ENCODE results near the gene YJU2. TPM values are rescaled to one million over a fixed set of nuclear protein-coding genes. Genes with fewer than 3 reads are reported as not detected.

YJU2 gene
- total RNA-seq, 1 experiment from 2014 or later = 26.5 TPM

DNA sequence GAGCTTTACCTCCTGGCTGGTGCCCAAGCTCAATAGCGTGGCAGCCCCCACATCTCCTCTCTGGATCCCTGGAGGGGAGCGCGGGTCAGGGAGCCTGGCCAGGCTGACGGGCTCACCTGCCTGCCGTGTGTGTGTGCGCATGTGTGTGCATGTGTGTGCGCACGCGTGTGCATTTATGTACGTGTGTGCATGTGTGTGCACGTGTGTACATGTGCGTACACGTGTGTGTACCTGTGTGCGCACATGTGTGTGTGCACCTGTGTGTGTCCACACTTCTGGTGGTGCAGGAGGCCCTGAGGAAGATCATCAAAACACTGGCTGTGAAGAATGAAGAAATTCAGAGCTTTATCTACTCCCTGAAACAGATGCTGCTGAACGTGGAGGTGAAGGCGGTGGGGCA is 58.8 kb downstream of the YJU2 start (continued):
- TF ChIP-seq IRF2 (CRISPR knock-in tag; IDR thresholded peaks at IDR 0.05; ENCODE audit: borderline replicate concordance, low read depth) (no peak), EMX1 (CRISPR knock-in tag; IDR thresholded peaks at IDR 0.05) (no peak), ATF2 (CRISPR knock-in tag; IDR thresholded peaks at IDR 0.05; ENCODE audit: borderline replicate concordance, low read depth) (no peak), ZNF232 (CRISPR knock-in tag; IDR thresholded peaks at IDR 0.05) (no peak), NFYB (CRISPR knock-in tag; conservative IDR thresholded peaks at IDR 0.05; ENCODE audit: low read depth) (no peak), PRDM15 (CRISPR knock-in tag; IDR thresholded peaks at IDR 0.05) (no peak), ZNF263 (CRISPR knock-in tag; IDR thresholded peaks at IDR 0.05; ENCODE audit: low read depth) (no peak), KAT7 (CRISPR knock-in tag; IDR thresholded peaks at IDR 0.05; ENCODE audit: borderline replicate concordance) (no peak), NFATC4 (CRISPR knock-in tag; IDR thresholded peaks at IDR 0.05) (no peak), TCF7 (CRISPR knock-in tag; IDR thresholded peaks at IDR 0.05; ENCODE audit: low read depth) (no peak), ZSCAN18 (CRISPR knock-in tag; IDR thresholded peaks at IDR 0.05) (no peak), CREM (CRISPR knock-in tag; IDR thresholded peaks at IDR 0.05) (no peak)

DNA sequence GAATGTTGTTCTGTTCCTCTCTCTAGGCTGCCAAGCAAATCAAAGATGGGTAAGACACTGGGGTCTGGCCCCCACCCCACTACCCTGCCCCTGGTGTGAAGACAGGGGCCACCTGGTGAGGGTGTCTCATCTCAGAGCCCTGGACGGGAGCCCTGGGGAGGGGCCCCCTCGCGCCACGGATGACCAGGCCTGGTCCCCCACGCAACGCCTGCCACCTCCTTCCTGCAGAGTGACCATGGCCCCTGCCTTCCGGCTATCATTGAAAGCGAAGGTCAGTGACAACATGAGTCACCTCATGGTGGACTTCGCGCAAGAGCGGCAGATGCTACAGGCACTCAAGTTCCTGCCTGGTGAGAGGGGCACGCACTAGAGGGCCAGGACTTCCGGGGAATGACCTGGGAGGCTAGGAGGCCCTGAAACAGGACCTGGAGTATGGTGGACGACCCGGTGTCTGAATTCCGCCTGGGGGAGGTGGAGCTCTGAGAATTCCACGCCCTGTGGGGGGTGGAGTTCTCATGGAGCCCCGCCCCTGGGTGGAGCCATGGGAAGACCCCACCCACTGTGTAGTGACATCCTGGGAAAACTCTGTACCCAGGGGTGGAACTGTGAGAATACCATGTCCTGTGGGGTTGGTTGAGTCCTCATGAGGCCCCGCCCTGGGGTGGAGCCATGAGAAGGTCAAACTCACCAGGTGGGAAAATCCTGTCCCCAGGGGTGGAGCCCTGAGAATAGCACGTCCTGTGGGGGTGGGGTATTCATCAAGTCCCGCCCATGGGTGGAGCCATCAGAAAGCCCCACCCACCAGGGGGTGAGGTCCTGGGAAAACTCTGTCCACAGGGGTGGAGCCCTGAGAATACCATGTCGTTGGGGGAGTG is 63.6 kb downstream of the YJU2 start:
- peaks cover 54% of the 10 kb centered on the region for H3K36me3 Mint-ChIP-seq
- no peaks in the 10 kb centered on the region for H3K27me3 Mint-ChIP-seq (ENCODE audit: low read depth)
- H3K27ac Mint-ChIP-seq = no peak overlapping the region
- POLR2A ChIA-PET = interaction anchor here (0.6 kb wide), 1 partner anchor 10 kb away, joined by 3 read pairs; no protein-coding TSS in a partner anchor
- CTCF ChIA-PET = interaction anchor here (0.6 to 1.0 kb wide), 3 partner anchors 33 to 102 kb away, joined by 3 to 9 read pairs (median 3); no protein-coding TSS in a partner anchor
- TF ChIP-seq NR1H2 (CRISPR knock-in tag; IDR thresholded peaks at IDR 0.05) (no peak), CREM (CRISPR knock-in tag; IDR thresholded peaks at IDR 0.05) (no peak), TCF7 (CRISPR knock-in tag; IDR thresholded peaks at IDR 0.05; ENCODE audit: low read depth) (no peak), GABPB1 (CRISPR knock-in tag; IDR thresholded peaks at IDR 0.05) (peak; percentile 67)
- no peaks in the 10 kb centered on the region for H3K9me3 Mint-ChIP-seq
- H3K4me3 Mint-ChIP-seq = no peak overlapping the region
- peak; percentile 90 for ATAC-seq
- DNase-seq (ENCODE audit: low spot score) = peak; percentile 79
- H3K4me1 Mint-ChIP-seq = no peaks in the 10 kb centered on the region

DNA sequence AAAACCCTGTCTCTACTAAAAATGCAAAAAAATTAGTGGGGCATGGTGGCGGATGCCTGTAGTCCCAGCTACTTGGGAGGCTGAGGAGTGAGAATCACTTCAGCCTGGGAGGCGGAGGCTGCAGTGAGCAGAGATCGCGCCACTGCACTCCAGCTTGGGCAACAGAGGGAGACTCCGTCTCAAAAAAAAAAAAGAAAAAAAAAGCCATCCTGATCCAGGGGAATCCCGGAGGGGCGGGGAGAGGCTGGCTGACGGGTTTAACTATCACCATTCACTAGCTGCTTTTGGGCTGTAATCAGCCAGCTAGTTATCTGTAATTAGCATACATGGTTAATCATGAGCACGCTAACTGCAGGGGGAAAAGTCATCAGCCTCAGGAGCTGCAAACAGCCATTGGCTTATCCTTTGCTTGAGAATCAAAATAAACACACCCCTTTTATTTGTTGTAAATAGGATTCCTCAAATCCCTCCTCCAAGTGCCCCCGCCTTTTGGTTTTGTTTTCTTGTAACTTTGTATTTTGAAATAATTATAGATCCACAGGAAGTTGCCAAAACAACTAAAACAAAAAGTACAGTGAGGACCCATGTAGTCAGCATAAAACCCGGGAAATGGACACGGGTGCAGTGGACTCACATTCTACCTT is 67.1 kb downstream of the YJU2 start:
- H3K27ac Mint-ChIP-seq = no peak overlapping the region
- no peak for DNase-seq (ENCODE audit: low spot score)
- no peaks in the 10 kb centered on the region; the same call in 1 of the 2 replicates for H3K27me3 Mint-ChIP-seq (ENCODE audit: low read depth)
- ChIA-PET POLR2A (interaction anchor here (0.6 to 1.6 kb wide), 3 partner anchors 29 to 51 kb away, joined by 3 to 6 read pairs (median 3); no protein-coding TSS in a partner anchor), CTCF (interaction anchor here (0.6 to 1.7 kb wide), 2 partner anchors 47 to 550 kb away, joined by 3 read pairs; no protein-coding TSS in a partner anchor)
- H3K9me3 Mint-ChIP-seq = peaks cover 11% of the 10 kb centered on the region
- peaks cover 53% of the 10 kb centered on the region for H3K36me3 Mint-ChIP-seq
- no peak for ATAC-seq
- no peak overlapping the region for H3K4me3 Mint-ChIP-seq
- no peaks in the 10 kb centered on the region for H3K4me1 Mint-ChIP-seq
- TF ChIP-seq ZNF138 (CRISPR knock-in tag; conservative IDR thresholded peaks at IDR 0.05) (no peak), ZBTB43 (CRISPR knock-in tag; IDR thresholded peaks at IDR 0.05) (no peak), CREB1 (CRISPR knock-in tag; IDR thresholded peaks at IDR 0.05) (no peak), FOXJ3 (CRISPR knock-in tag; IDR thresholded peaks at IDR 0.05; ENCODE audit: borderline replicate concordance) (no peak), MYBL2 (CRISPR knock-in tag; IDR thresholded peaks at IDR 0.05) (no peak), PREB (CRISPR knock-in tag; IDR thresholded peaks at IDR 0.05; ENCODE audit: borderline replicate concordance) (no peak), NR1H2 (CRISPR knock-in tag; IDR thresholded peaks at IDR 0.05) (no peak), ERG (CRISPR knock-in tag; IDR thresholded peaks at IDR 0.05) (no peak)

Data from WTC11 (cell line).